CD8-positive, alpha-beta memory T cell (primary cell): ENCODE data around the gene TMEM132C. TPM values are rescaled to one million over a fixed set of nuclear protein-coding genes. Genes with fewer than 3 reads are reported as not detected.

Experiments used
- CTCF ChIA-PET: fragments of 350-600 bp; sonication (Branson Sonifier 250); formaldehyde crosslinking; loops from one replicate; lab custom pipeline; 2021; ENCODE audit warnings: antibody characterized with exemption; lab: Charles Lee
- POLR2A ChIA-PET: fragments of 350-600 bp; sonication (Branson Sonifier 250); formaldehyde crosslinking; loops from one replicate; lab custom pipeline; 2021; ENCODE audit warnings: antibody characterized with exemption; lab: Charles Lee
- DNase-seq, 5 donors: peaks; one replicate each; pipeline versions ENCODE4 v3.0.0 to v3.0.0-alpha.2; 2020 to 2022; ENCODE audit warnings: mixed read lengths in 1 of 5
- H3K27ac ChIP-seq: one replicate; pipeline ENCODE4 v1.7.0; 2013; ENCODE audit warnings: low read depth, mild to moderate bottlenecking, low read length, moderate library complexity
- H3K27me3 ChIP-seq: 2 replicates; pipeline ENCODE4 v1.7.0; 2013; ENCODE audit warnings: low read length, mild to moderate bottlenecking; ENCODE audit not compliant: insufficient read depth, poor library complexity, severe bottlenecking
- H3K36me3 ChIP-seq: 2 replicates; pipeline ENCODE4 v1.7.0; 2013; ENCODE audit warnings: mild to moderate bottlenecking, low read length, moderate library complexity; ENCODE audit not compliant: insufficient read depth
- H3K4me1 ChIP-seq: 2 replicates; pipeline ENCODE4 v1.7.0; 2013; ENCODE audit warnings: mild to moderate bottlenecking, low read length, moderate library complexity; ENCODE audit not compliant: insufficient read depth
- H3K4me3 ChIP-seq: 2 replicates; pipeline ENCODE4 v1.7.0; 2013; ENCODE audit warnings: mild to moderate bottlenecking, low read length
- H3K9me3 ChIP-seq: 2 replicates; pipeline ENCODE4 v1.7.0; 2013; ENCODE audit warnings: mild to moderate bottlenecking, low read length
- H3K27ac Mint-ChIP-seq, 8 donors: one replicate each; pipeline ENCODE4 v1.8.0; 2020 to 2021; ENCODE audit warnings: mixed read lengths in 8 of 8, mild to moderate bottlenecking in 6 of 8, inconsistent platforms in 3 of 8, moderate library complexity in 3 of 8
- H3K27me3 Mint-ChIP-seq, 2 donors: one replicate each; pipeline ENCODE4 v1.8.0; 2020 to 2021; ENCODE audit warnings: mixed read lengths in 2 of 2, mild to moderate bottlenecking in 1 of 2, moderate library complexity in 1 of 2
- H3K36me3 Mint-ChIP-seq, 3 donors: one replicate each; pipeline ENCODE4 v1.8.0; 2020 to 2021; ENCODE audit warnings: mixed read lengths in 3 of 3, inconsistent platforms in 1 of 3, mild to moderate bottlenecking in 1 of 3
- H3K4me1 Mint-ChIP-seq, 3 donors: one replicate each; pipeline ENCODE4 v1.8.0; 2020 to 2021; ENCODE audit warnings: mixed read lengths in 3 of 3, inconsistent platforms in 1 of 3, mild to moderate bottlenecking in 1 of 3
- H3K4me3 Mint-ChIP-seq, 7 donors: one replicate each; pipeline ENCODE4 v1.8.0; 2020 to 2021; ENCODE audit warnings: mixed read lengths in 7 of 7, mild to moderate bottlenecking in 6 of 7, moderate library complexity in 4 of 7, inconsistent platforms in 2 of 7
- H3K9me3 Mint-ChIP-seq, 5 donors: one replicate each; pipeline ENCODE4 v1.8.0; 2020 to 2022; ENCODE audit warnings: mixed read lengths in 5 of 5, mild to moderate bottlenecking in 3 of 5, moderate library complexity in 2 of 5, inconsistent platforms in 1 of 5
- polyA plus RNA-seq: library from polyadenylated mRNA; unstranded; fragments of 300-500 nt; fragmentation: Illumina TruSeq; gene quantifications from one replicate; pipeline ENCODE4 v1.2.3, GENCODE V29; 2021
- total RNA-seq, 2 experiments: library from RNA; stranded (reverse); gene quantifications; one replicate each; pipeline ENCODE4 v1.2.3, GENCODE V29; 2021

The TMEM132C gene
- total and polyA plus RNA-seq, 3 experiments from 2014 or later = not detected

DNA sequence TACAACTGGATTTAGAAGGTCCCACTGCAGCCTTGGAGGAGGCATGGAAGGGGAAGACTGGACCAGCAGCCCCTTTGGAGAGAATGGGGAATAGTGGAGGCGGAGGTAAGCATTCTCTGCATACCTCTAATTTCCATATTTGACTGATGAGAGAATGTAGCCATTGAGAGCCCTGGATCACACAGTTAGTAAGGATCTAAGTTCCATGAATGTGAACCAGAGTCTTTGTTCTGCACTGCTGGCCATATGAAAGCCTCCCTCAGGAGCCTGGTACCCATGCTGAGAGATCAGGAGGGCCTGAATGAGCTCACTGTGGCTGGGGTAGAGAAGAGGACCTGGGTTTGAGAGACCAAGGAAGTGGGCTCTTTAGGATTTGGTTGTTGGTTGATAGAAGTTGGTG is 192.1 kb downstream of the TMEM132C start:
- H3K4me1 Mint-ChIP-seq = no peaks in the 10 kb centered on the region
- H3K4me1 ChIP-seq = no peaks in the 10 kb centered on the region
- no peak overlapping the region for H3K4me3 Mint-ChIP-seq
- CTCF ChIA-PET = no interaction called here
- H3K27ac Mint-ChIP-seq = no peak overlapping the region
- no peaks in the 10 kb centered on the region for H3K27me3 ChIP-seq
- no peaks in the 10 kb centered on the region for H3K36me3 Mint-ChIP-seq
- no peak overlapping the region for H3K27ac ChIP-seq
- POLR2A ChIA-PET = no interaction called here
- peaks cover 2 to 3% of the 10 kb centered on the region in 2 donors for H3K27me3 Mint-ChIP-seq
- peaks cover 0 to 6% (median 0%) of the 10 kb centered on the region in 5 donors for H3K9me3 Mint-ChIP-seq
- no peak for DNase-seq
- no peaks in the 10 kb centered on the region for H3K9me3 ChIP-seq
- no peak overlapping the region for H3K4me3 ChIP-seq
- H3K36me3 ChIP-seq = no peaks in the 10 kb centered on the region

DNA sequence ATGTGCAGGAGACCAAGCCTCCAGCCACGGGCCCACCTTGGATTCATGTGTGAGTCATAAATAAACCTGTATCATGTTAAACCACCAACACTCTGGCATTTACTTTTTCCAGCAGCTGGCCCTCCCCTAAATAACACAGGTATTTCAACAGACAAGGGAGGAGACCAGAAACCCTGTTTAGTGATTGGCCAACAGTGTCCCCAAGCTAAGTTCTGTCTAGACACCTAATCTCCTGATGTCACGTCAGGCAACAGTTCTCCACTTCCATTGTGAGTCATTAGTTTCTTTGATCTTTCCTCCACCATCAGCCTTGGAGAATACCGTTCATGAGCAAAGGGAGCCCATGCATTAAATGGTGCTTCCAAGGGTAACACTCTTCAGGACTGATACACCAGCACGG is 196.9 kb downstream of the TMEM132C start:
- Histone ChIP-seq H3K27ac (no peak overlapping the region), H3K4me1 (no peaks in the 10 kb centered on the region), H3K9me3 (no peaks in the 10 kb centered on the region), H3K4me3 (no peak overlapping the region), H3K36me3 (no peaks in the 10 kb centered on the region), H3K27me3 (no peaks in the 10 kb centered on the region)
- ChIA-PET CTCF (no interaction called here), POLR2A (no interaction called here)
- H3K36me3 Mint-ChIP-seq = no peaks in the 10 kb centered on the region
- H3K27ac Mint-ChIP-seq = no peak overlapping the region
- no peak for DNase-seq
- H3K9me3 Mint-ChIP-seq = peaks cover 0 to 6% (median 0%) of the 10 kb centered on the region in 5 donors
- no peaks in the 10 kb centered on the region for H3K4me1 Mint-ChIP-seq
- no peak overlapping the region for H3K4me3 Mint-ChIP-seq
- H3K27me3 Mint-ChIP-seq = peaks cover 0 to 9% of the 10 kb centered on the region in 2 donors

DNA sequence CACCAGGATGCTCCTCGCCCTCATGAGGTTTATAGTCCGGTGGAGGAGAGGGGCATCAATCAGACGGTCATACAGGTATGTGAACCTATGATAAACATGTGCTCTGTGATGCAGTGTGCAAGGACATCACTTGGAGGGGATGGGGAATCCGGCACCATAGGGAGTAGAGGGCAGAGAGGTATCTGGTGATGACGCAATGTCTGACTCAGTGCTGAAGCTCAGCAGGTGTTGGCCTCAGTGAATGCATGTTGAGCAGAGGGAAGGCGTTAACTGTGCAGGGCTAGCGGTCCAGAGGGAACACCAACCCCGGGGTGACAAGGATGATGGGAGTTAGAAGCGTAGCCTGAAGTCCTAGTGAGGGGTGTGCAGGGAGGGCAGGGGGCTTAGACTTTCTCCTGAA is 200.9 kb downstream of the TMEM132C start:
- H3K36me3 ChIP-seq = no peaks in the 10 kb centered on the region
- H3K4me3 Mint-ChIP-seq = no peak overlapping the region
- no peak for DNase-seq
- no peak overlapping the region for H3K4me3 ChIP-seq
- peak overlapping the region in 1 of 8 donors; percentile 76 for H3K27ac Mint-ChIP-seq
- CTCF ChIA-PET = no interaction called here
- no peaks in the 10 kb centered on the region for H3K36me3 Mint-ChIP-seq
- POLR2A ChIA-PET = no interaction called here
- no peaks in the 10 kb centered on the region for H3K4me1 ChIP-seq
- no peak overlapping the region for H3K27ac ChIP-seq
- H3K27me3 ChIP-seq = no peaks in the 10 kb centered on the region
- peaks cover 0 to 5% (median 0%) of the 10 kb centered on the region in 5 donors for H3K9me3 Mint-ChIP-seq
- H3K27me3 Mint-ChIP-seq = peaks cover 0 to 13% of the 10 kb centered on the region in 2 donors
- H3K9me3 ChIP-seq = no peaks in the 10 kb centered on the region
- H3K4me1 Mint-ChIP-seq = no peaks in the 10 kb centered on the region

DNA sequence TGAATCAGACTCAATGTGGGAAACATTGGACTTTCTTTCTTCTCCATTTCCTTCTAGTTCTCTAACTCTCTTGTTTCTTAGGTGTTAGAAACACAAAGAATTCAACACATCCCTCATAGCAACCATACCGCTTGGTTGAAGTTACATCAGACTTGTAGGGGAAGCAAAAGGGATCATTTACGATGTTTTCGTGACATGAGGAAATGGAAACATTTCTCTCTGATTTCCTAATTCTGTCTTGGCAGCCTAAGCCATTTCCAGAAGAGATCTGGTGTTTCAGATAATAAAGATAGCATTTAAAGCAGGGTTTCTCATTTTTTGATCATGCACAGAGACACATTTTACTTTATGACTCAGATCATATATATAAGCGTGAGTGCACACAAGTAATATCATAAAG is 202.0 kb downstream of the TMEM132C start:
- peaks cover 0 to 5% (median 0%) of the 10 kb centered on the region in 3 donors for H3K36me3 Mint-ChIP-seq
- no peak for DNase-seq
- ChIA-PET CTCF (no interaction called here), POLR2A (no interaction called here)
- H3K4me1 Mint-ChIP-seq = no peaks in the 10 kb centered on the region
- H3K4me3 Mint-ChIP-seq = no peak overlapping the region
- Histone ChIP-seq H3K27ac (no peak overlapping the region), H3K4me1 (no peaks in the 10 kb centered on the region), H3K27me3 (no peaks in the 10 kb centered on the region), H3K4me3 (no peak overlapping the region), H3K36me3 (no peaks in the 10 kb centered on the region), H3K9me3 (no peaks in the 10 kb centered on the region)
- H3K27me3 Mint-ChIP-seq = peaks cover 0 to 23% of the 10 kb centered on the region in 2 donors
- H3K27ac Mint-ChIP-seq = no peak overlapping the region
- peaks cover 2 to 6% (median 5%) of the 10 kb centered on the region in 5 donors for H3K9me3 Mint-ChIP-seq

DNA sequence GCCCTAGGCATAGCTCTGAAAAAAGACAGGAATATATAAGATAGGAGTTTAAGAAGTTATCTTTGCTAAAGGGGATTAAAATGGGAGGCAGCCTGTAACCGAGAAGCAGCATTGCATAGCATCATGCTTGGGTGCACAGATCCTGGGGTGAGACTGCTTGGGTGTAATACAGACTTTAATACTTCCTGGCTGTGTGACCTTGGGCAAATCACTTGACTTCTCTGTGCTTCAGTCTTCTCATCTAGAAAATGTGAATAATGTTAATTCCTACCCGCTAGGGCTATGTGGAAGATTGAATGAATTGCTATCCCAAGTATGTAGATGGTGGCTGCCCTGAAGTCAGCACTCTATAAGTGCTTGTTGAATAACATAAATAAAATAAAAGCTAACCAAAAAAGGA is 204.5 kb downstream of the TMEM132C start:
- no peak overlapping the region for H3K4me3 ChIP-seq
- Mint-ChIP-seq H3K27me3 (peaks cover 0 to 22% of the 10 kb centered on the region in 2 donors), H3K4me3 (no peak overlapping the region), H3K36me3 (peaks cover 0 to 5% (median 0%) of the 10 kb centered on the region in 3 donors), H3K4me1 (peaks cover 0 to 4% (median 0%) of the 10 kb centered on the region in 3 donors), H3K27ac (no peak overlapping the region), H3K9me3 (peaks cover 4 to 6% (median 5%) of the 10 kb centered on the region in 5 donors)
- POLR2A ChIA-PET = no interaction called here
- no peaks in the 10 kb centered on the region for H3K9me3 ChIP-seq
- CTCF ChIA-PET = no interaction called here
- no peak overlapping the region for H3K27ac ChIP-seq
- H3K36me3 ChIP-seq = no peaks in the 10 kb centered on the region
- no peaks in the 10 kb centered on the region for H3K27me3 ChIP-seq
- H3K4me1 ChIP-seq = no peaks in the 10 kb centered on the region
- DNase-seq = no peak

DNA sequence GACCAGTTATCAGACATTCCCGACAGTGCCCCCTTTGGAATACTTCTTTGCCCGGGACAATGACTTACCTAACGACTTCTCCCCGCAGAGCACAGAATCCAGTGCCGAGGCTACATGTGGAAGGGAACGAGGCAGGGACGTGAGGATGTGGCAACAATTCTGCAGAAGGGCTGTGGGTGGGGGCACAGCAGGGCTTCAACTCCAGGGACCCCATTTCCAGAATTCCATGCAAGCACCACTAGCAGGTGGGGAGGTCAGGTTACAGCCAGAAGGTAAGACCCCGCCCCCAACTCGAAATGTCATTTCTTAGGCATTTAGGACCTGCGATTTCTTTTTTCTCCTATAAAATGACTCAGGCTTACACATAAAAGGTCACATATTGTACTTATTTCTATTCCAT is 207.9 kb downstream of the TMEM132C start:
- Mint-ChIP-seq H3K9me3 (peaks cover 5 to 10% (median 5%) of the 10 kb centered on the region in 5 donors), H3K27ac (peak overlapping the region in 1 of 8 donors; percentile 58), H3K36me3 (peaks cover 0 to 5% (median 0%) of the 10 kb centered on the region in 3 donors), H3K4me1 (peaks cover 0 to 8% (median 0%) of the 10 kb centered on the region in 3 donors), H3K4me3 (no peak overlapping the region), H3K27me3 (peaks cover 0 to 16% of the 10 kb centered on the region in 2 donors)
- no peaks in the 10 kb centered on the region for H3K36me3 ChIP-seq
- H3K27ac ChIP-seq = no peak overlapping the region
- ChIA-PET POLR2A (no interaction called here), CTCF (no interaction called here)
- no peak for DNase-seq
- no peak overlapping the region for H3K4me3 ChIP-seq
- H3K9me3 ChIP-seq = no peaks in the 10 kb centered on the region
- no peaks in the 10 kb centered on the region for H3K4me1 ChIP-seq
- no peaks in the 10 kb centered on the region for H3K27me3 ChIP-seq

DNA sequence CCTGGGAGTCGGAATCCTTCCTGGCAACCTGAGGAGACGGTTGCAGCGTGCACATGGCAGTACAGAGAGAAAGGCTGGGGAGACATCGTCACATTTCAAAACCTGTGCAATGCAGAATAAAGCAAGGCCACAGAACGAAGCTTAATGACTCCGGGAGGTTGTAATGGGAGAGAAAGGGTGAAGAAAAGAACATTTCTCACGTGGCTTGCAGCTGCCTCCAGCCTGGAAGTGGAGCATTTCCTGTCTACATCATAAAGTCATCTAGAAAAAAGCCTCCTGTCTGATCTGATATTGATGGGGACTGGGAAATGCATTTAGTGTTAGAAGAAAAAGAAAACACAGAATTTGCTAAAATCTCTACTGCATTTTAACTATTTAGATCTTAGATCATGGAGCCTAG is 209.3 kb downstream of the TMEM132C start:
- Histone ChIP-seq H3K9me3 (no peaks in the 10 kb centered on the region), H3K27ac (no peak overlapping the region), H3K4me3 (no peak overlapping the region), H3K4me1 (no peaks in the 10 kb centered on the region), H3K27me3 (no peaks in the 10 kb centered on the region), H3K36me3 (no peaks in the 10 kb centered on the region)
- H3K4me3 Mint-ChIP-seq = peak overlapping the region in 2 of 7 donors; percentile 18 to 46
- DNase-seq = no peak
- peaks cover 5 to 10% (median 5%) of the 10 kb centered on the region in 5 donors for H3K9me3 Mint-ChIP-seq
- peak overlapping the region in 3 of 8 donors; percentile 73 to 76 (median 75) for H3K27ac Mint-ChIP-seq
- H3K36me3 Mint-ChIP-seq = peaks cover 0 to 5% (median 0%) of the 10 kb centered on the region in 3 donors
- CTCF ChIA-PET = no interaction called here
- H3K4me1 Mint-ChIP-seq = peaks cover 0 to 8% (median 0%) of the 10 kb centered on the region in 3 donors
- POLR2A ChIA-PET = no interaction called here
- peaks cover 0 to 16% of the 10 kb centered on the region in 2 donors for H3K27me3 Mint-ChIP-seq

DNA sequence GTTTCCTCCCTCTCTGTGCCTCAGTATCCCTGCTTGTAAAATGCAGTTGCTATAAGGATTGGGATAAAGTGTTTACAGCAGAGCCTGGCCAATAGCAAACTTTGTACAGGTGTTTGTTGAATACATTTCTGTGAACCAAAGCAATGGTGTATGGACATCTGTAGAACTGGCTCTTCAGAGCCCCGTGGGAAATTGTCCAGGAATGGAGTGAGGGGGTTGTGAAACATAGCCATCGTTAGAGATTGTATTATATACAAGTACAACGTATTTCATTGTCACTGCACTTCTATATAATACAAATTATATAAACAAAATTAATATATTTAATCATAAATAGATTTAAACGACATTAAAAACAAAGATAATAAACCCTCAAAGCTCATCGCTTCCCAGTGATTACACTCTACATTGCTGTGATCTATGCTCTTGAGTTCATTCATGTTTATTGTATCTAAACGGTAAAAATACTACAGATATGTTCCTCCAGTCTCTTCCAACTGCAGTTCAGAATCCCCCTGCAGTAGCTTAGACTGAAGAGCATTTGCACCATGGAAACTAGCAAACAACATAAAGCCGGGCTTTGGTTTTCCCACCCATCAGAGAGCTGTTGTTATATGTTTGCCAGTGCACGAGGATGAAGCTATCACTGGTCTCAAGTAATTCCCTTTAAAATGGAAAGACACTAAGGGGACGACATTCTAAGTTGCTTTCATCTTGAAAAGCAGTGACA is 216.7 kb downstream of the TMEM132C start:
- Mint-ChIP-seq H3K4me3 (no peak overlapping the region), H3K36me3 (no peaks in the 10 kb centered on the region), H3K4me1 (no peaks in the 10 kb centered on the region), H3K9me3 (no peaks in the 10 kb centered on the region), H3K27me3 (peaks cover 0 to 1% of the 10 kb centered on the region in 2 donors), H3K27ac (no peak overlapping the region)
- no peaks in the 10 kb centered on the region for H3K27me3 ChIP-seq
- H3K4me3 ChIP-seq = no peak overlapping the region
- H3K9me3 ChIP-seq = no peaks in the 10 kb centered on the region
- no peak overlapping the region for H3K27ac ChIP-seq
- H3K4me1 ChIP-seq = no peaks in the 10 kb centered on the region
- ChIA-PET POLR2A (no interaction called here), CTCF (no interaction called here)
- no peaks in the 10 kb centered on the region for H3K36me3 ChIP-seq
- DNase-seq = no peak
